Fibroblast of lung (primary cell): Measurements from ENCODE around the gene TTLL11. TPM values are rescaled to one million over a fixed set of nuclear protein-coding genes. Genes with fewer than 3 reads are reported as not detected.

Source experiments
- DNase-seq, 2 donors: peaks; one replicate each; pipeline versions ENCODE4 v3.0.0 to v3.0.0-alpha.2; 2010; ENCODE audit warnings: low read depth in 2 of 2
- H2AFZ ChIP-seq: 2 replicates; pipeline ENCODE4 v1.5.1; 2012; ENCODE audit warnings: low read length, control low read depth, inconsistent platforms
- H3K27ac ChIP-seq: 2 replicates; pipeline ENCODE4 v1.5.1; 2011; ENCODE audit warnings: low read length, control low read depth; ENCODE audit not compliant: insufficient read depth
- H3K27me3 ChIP-seq: 2 replicates; pipeline ENCODE4 v1.5.1; 2011; ENCODE audit warnings: mild to moderate bottlenecking, low read length; ENCODE audit not compliant: control insufficient read depth, insufficient read depth
- H3K36me3 ChIP-seq: 2 replicates; pipeline ENCODE4 v1.5.1; 2011; ENCODE audit warnings: low read length; ENCODE audit not compliant: control insufficient read depth, insufficient read depth
- H3K4me1 ChIP-seq: 2 replicates; pipeline ENCODE4 v1.5.1; 2011; ENCODE audit warnings: low read length; ENCODE audit not compliant: control insufficient read depth, insufficient read depth; ENCODE audit errors: extremely low read depth
- H3K4me2 ChIP-seq: 2 replicates; pipeline ENCODE4 v1.5.1; 2011; ENCODE audit warnings: low read length, control low read depth; ENCODE audit not compliant: insufficient read depth; ENCODE audit errors: extremely low read depth
- H3K4me3 ChIP-seq, 4 experiments: fragments of 200-600 bp in 1 of 4; sonication (generic) in 1 of 4; replicated peaks in 1 of 4; 2 replicates each; pipeline ENCODE4 v1.5.1; 2011 to 2016; ENCODE audit warnings: low read length in 4 of 4, low read depth in 3 of 4, mild to moderate bottlenecking in 3 of 4, control low read depth in 2 of 4, inconsistent platforms in 1 of 4, mixed read lengths in 1 of 4; ENCODE audit not compliant: insufficient read depth in 1 of 4; ENCODE audit errors: control extremely low read depth in 1 of 4
- H3K79me2 ChIP-seq: 2 replicates; pipeline ENCODE4 v1.5.1; 2012; ENCODE audit warnings: mild to moderate bottlenecking, low read length, inconsistent platforms; ENCODE audit not compliant: control insufficient read depth, insufficient read depth
- H3K9ac ChIP-seq: 2 replicates; pipeline ENCODE4 v1.5.1; 2011; ENCODE audit warnings: mild to moderate bottlenecking, low read length, control low read depth; ENCODE audit not compliant: insufficient read depth
- H3K9me3 ChIP-seq: 2 replicates; pipeline ENCODE4 v1.5.1; 2012; ENCODE audit warnings: low read depth, low read length; ENCODE audit not compliant: control insufficient read depth, insufficient read depth
- H4K20me1 ChIP-seq: 2 replicates; pipeline ENCODE4 v1.5.1; 2011; ENCODE audit warnings: low read length; ENCODE audit not compliant: control insufficient read depth, insufficient read depth; ENCODE audit errors: extremely low read depth
- CTCF ChIP-seq, 2 donors: IDR thresholded peaks in 1 of 2; conservative IDR thresholded peaks in 1 of 2; 1 replicate in 1 of 2; 2 replicates in 1 of 2; pipeline ENCODE4 v1.5.1; 2011 to 2012; ENCODE audit warnings: low read length in 2 of 2, control low read depth in 1 of 2, inconsistent platforms in 1 of 2, low read depth in 1 of 2, mild to moderate bottlenecking in 1 of 2
- EZH2 ChIP-seq: IDR thresholded peaks from 2 replicates; pipeline ENCODE4 v1.5.1; 2012; ENCODE audit warnings: low read length, control low read depth, mild to moderate bottlenecking; ENCODE audit errors: missing control alignments
- polyA plus RNA-seq, 2 donors: library from polyadenylated mRNA; depleted of rRNA in 1 of 2; stranded (reverse) in 1 of 2; unstranded in 1 of 2; fragments of >200 nt; gene quantifications; 2 replicates each; pipeline ENCODE4 v1.2.1, GENCODE V29; 2011 to 2012; ENCODE audit warnings: missing spikeins in 1 of 2
- total RNA-seq: library from RNA; depleted of rRNA; stranded (reverse); fragments of >200 nt; gene quantifications from 2 replicates; pipeline ENCODE4 v1.2.1, GENCODE V29; 2014

Gene TTLL11
- total and polyA plus RNA-seq, 2 donors (not counting 1 experiment from before 2014, with no cell fraction given): 3.9 to 4.8 TPM

DNA sequence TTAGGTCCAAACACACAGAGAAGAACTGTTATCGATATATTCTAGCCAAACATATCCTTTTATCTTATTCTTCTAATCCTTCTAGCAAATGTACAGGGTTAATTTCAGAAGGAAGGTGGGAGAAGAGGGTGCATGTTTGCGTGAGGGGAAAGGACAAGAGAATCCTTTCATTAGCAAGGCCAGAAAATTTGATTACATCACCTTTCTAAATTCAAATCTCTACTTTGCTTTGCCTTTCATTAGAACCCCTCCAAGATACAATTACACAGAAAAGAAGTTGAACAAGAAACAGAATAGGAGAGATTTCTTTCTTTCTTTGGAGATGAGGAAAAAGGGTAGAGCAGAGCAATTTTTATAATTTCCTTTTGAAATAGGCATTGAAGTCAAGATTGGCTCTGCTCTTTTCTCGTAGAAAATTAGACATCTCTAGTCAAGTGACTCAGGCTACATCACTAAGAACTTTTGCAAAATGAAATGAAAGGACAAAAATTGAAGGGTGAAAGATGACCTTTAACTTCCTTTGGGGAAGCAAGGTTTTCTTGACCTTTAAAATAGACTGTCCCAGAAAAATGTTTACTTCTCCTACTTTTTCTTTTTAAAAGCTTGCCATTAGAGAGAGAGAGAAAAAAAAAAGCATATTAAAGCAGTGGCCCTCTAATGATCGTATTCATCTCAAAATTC is 81.2 kb downstream of the TTLL11 start:
- Histone ChIP-seq H3K9me3 (no peaks in the 10 kb centered on the region), H3K27me3 (no peaks in the 10 kb centered on the region), H3K36me3 (no peaks in the 10 kb centered on the region), H3K27ac (no peak overlapping the region), H3K4me1 (no peaks in the 10 kb centered on the region), H4K20me1 (no peaks in the 10 kb centered on the region), H2AFZ (no peak overlapping the region), H3K79me2 (no peaks in the 10 kb centered on the region), H3K4me3 (no peak overlapping the region), H3K4me2 (no peak overlapping the region), H3K9ac (no peak overlapping the region)
- no peak for DNase-seq
- no peak for TF ChIP-seq CTCF (conservative IDR thresholded peaks at IDR 0.05 in 1 of 2, IDR thresholded peaks at IDR 0.05 in 1 of 2; ENCODE audit: low read depth in 1 of 2, low read length in 2 of 2)
- TF ChIP-seq EZH2: no peak

DNA sequence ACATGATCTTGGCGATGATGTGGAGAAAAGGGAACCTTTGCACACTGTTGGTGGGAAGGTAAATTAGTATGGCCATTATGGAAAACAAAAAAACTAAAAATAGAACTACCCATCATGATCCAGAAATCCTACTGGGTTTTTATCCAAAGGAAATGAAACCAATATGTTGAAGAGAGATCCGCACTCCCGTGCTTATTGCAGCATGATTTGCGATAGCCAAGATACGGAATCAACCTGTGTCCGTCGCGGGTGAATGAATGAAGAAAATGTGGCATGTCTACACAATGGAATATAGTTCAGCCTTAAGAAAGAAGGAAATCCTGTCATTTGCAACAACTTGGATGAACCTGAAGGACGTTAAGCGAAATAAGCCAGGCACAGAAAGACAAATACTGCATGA is 84.5 kb downstream of the TTLL11 start:
- Histone ChIP-seq H3K27me3 (no peaks in the 10 kb centered on the region), H3K4me2 (no peak overlapping the region), H3K4me3 (no peak overlapping the region), H3K9me3 (no peaks in the 10 kb centered on the region), H3K9ac (no peak overlapping the region), H3K4me1 (no peaks in the 10 kb centered on the region), H4K20me1 (no peaks in the 10 kb centered on the region), H2AFZ (no peak overlapping the region), H3K79me2 (no peaks in the 10 kb centered on the region), H3K27ac (no peak overlapping the region), H3K36me3 (no peaks in the 10 kb centered on the region)
- no peak for DNase-seq
- TF ChIP-seq EZH2: no peak
- no peak for TF ChIP-seq CTCF (conservative IDR thresholded peaks at IDR 0.05 in 1 of 2, IDR thresholded peaks at IDR 0.05 in 1 of 2; ENCODE audit: low read depth in 1 of 2, low read length in 2 of 2)

GRCh38 chr9:122007837-122008236 is 85.3 kb downstream of the TTLL11 start:
- no peak overlapping the region for H3K9ac ChIP-seq
- DNase-seq: no peak
- H3K4me1 ChIP-seq: no peaks in the 10 kb centered on the region
- no peak overlapping the region for H3K27ac ChIP-seq
- no peaks in the 10 kb centered on the region for H3K9me3 ChIP-seq
- no peak overlapping the region for H3K4me2 ChIP-seq
- no peaks in the 10 kb centered on the region for H3K36me3 ChIP-seq
- no peaks in the 10 kb centered on the region for H3K27me3 ChIP-seq
- no peak overlapping the region for H3K4me3 ChIP-seq
- H3K79me2 ChIP-seq: no peaks in the 10 kb centered on the region
- H2AFZ ChIP-seq: no peak overlapping the region
- no peaks in the 10 kb centered on the region for H4K20me1 ChIP-seq
- no peak for TF ChIP-seq CTCF (conservative IDR thresholded peaks at IDR 0.05 in 1 of 2, IDR thresholded peaks at IDR 0.05 in 1 of 2; ENCODE audit: low read depth in 1 of 2, low read length in 2 of 2)
- TF ChIP-seq EZH2: no peak
